HG02840 (cell line): ENCODE results near the gene ZNF628.

Experiments
- ATAC-seq: cut with Tn5 transposase; IDR thresholded peaks from one replicate; pipeline ENCODE4 v1.9.1; 2021; ENCODE audit warnings: mild to moderate bottlenecking, moderate library complexity, moderate number of reproducible peaks; ENCODE audit not compliant: unreplicated experiment, low FRiP score

The ZNF628 gene

DNA sequence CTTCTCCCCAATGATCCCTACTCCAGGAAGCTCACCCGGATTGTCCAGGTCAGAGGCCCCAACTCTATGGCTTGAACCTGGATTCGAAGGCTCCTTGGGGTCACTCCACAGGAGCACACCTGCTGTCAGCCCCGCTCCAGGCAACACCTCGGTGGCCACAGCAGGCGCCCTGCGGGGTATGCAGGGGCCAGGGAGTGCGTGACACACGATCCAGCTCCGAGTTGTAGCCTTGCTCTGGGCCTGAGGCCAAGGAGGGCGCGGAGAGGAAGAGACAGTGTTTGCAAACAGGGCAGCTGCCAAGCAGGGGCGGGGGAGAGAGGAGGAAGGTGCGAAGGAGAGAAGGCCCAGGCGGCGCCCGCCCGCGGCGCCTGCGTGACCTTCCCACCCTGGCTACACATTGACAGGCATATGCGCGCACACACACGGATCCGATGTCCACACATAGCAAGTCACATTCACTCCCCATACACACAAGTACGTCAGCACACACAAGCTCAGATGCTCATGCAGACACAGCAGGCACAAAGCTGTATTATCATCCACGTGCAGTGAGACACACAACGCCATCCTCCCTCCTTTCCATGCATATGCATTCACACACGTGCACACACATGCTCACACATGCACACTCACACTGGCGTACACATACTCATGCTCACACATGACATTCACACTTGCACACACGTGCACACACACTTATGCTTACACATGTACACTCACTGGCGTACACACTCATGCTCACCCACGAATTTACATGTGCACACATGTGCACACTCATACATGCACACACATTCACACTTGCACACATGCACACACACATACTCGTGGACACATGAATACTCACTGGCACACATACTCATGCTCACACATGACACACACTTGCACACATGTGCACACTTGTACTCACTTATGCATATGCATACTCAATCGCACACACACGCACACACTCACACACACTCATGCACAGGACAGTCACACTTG is 50.1 kb downstream of the ZNF628 start:
- ATAC-seq = no peak

DNA sequence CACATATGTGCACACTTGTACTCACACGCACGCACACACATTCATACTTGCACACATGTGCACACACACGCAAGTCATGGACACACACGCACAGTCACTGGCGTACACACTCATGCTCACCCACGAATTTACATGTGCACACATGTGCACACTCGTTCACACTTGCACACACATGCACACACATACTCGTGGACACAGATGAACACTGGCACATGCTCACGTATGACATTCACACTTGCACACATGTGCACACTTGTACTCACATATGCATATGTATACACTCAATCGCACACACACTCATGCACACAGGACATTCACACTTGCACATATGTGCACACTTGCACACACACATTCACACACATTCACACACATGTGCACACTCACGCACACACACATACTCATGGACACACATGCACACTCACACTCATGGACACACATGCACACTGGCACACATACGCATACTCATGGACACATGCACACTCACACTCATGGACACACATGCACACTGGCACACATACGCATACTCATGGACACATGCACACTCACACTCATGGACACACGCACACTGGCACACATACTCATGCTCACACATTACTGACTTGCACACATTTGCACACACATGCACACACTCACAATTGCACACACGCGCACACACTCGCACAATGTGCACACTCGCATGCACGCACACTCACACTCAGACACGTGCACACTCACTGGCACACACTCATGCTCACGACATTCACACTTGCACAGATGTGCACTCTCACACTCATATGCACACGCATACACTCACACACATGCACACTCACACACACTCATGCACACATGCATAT is 51.0 kb downstream of the ZNF628 start:
- ATAC-seq = no peak

DNA sequence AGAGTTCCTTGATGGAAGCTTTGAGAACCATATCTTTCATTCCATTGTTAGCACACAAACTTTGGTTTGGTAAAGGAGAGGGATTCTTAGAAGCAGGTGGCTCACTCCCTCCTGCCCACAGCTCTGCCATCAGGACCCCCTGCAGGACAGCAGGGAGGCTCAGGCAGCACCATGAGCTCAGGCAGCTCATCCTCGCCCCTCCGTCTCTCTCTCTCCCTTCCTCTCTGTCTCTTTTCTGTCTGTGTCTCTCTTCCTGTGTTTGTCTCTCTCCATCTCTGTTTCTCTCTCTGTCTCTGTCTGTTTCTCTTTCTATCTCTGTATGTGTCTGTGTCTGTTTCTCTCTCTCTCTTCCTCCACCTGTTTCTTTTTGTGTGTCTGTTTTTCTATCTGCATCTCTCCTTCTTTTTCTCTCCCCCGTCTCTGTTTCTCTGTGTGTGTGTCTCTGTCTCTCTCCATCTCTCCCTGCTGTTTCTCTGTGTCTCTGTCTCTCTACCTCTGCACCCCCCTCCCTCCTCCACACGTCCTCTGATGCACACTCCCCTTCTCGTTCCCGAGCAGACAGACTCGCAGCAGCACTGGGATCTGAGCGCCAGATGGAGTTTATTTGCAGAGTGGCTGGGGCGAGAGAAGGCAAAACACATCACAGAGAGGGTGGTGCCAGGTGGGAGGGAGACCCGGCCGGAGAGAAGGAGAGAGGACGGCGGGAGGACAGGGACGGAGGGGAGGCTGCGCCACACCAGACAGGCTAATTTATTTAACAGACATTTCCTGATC is 51.8 kb downstream of the ZNF628 start:
- no peak for ATAC-seq

DNA sequence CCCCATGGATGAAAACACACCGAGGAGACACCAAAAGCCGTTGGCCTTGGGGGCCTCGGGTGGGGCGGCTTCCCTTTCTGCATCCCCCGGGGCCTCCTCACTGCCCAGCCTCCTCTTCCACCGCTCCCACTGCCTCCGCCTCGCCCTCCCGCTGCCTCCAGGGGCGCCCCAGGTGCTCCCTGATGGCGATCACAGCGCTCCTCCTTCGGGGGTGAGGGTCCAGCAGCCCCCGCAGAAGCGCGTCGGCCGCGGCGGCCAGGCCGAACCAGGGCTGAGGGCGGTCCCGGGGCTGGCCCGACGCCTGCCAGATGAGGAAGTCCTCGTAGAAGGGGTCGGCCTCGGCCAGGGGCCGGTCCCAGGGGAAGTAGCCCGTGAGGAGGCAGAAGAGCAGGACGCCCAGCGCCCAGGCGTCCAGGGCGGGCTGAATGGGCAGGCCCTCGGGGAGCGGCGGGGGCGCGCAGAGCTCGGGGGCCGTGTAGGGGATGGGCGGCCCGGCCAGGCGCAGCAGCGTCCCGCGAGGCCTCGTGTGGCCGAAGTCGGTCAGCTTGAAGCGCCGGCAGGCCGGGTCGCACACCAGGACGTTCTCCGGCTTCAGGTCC is 53.3 kb downstream of the ZNF628 start:
- ATAC-seq = no peak

DNA sequence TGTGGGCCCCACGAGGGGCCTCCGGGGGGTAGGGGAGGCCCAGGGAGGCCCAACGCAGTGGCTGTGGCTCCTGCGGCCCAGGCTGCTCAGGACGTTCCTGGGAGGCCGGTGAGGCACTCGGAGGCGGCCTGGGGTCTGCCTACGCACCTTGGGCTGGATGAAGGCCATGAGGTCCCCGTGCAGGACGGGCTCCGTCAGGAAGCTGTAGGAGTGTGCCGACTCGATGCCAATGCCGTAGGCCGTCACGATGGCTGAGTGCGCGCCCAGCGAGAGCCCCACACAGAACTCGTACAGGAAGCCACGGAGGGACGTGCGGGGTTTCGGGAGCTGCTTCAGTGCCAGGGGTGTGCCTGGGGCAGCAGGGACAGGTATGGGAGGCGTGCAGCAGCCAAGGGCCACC is 54.6 kb downstream of the ZNF628 start:
- ATAC-seq = no peak
